ENCODE measurements around the gene SYNPO.

DNA sequence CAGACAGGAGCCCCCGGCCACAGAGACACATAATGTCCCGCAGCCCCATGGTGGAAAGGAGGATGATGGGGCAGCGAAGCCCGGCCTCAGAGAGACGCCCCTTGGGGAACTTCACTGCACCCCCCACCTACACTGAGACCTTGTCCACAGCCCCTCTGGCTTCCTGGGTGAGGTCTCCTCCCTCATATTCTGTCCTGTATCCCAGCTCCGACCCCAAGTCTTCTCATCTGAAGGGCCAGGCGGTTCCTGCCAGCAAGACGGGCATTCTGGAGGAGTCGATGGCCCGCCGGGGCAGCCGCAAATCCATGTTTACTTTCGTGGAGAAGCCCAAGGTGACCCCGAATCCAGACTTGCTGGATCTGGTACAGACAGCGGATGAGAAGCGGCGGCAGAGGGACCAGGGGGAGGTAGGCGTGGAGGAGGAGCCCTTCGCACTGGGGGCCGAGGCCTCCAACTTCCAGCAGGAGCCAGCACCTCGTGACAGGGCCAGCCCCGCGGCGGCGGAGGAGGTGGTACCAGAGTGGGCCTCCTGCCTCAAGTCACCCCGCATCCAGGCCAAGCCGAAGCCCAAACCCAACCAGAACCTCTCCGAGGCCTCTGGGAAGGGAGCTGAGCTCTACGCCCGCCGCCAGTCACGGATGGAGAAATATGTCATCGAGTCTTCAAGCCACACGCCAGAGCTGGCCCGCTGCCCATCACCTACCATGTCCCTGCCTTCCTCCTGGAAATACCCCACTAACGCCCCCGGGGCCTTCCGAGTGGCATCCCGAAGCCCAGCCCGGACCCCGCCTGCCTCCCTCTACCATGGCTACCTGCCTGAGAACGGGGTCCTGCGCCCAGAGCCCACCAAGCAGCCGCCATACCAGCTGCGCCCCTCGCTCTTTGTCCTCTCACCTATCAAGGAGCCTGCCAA lies 8.9 kb downstream of the SYNPO start:
- TF ChIP-seq, protein P1, sequence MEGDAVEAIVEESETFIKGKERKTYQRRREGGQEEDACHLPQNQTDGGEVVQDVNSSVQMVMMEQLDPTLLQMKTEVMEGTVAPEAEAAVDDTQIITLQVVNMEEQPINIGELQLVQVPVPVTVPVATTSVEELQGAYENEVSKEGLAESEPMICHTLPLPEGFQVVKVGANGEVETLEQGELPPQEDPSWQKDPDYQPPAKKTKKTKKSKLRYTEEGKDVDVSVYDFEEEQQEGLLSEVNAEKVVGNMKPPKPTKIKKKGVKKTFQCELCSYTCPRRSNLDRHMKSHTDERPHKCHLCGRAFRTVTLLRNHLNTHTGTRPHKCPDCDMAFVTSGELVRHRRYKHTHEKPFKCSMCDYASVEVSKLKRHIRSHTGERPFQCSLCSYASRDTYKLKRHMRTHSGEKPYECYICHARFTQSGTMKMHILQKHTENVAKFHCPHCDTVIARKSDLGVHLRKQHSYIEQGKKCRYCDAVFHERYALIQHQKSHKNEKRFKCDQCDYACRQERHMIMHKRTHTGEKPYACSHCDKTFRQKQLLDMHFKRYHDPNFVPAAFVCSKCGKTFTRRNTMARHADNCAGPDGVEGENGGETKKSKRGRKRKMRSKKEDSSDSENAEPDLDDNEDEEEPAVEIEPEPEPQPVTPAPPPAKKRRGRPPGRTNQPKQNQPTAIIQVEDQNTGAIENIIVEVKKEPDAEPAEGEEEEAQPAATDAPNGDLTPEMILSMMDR (IDR thresholded peaks at IDR 0.05; ENCODE audit: poor library complexity, severe bottlenecking), result no peak
- no peak for TF ChIP-seq POLR2AphosphoS5 (IDR thresholded peaks at IDR 0.05)
- no peak for TF ChIP-seq EP300 (conservative IDR thresholded peaks at IDR 0.05; ENCODE audit: poor library complexity, severe bottlenecking)
- TF ChIP-seq, protein P2, sequence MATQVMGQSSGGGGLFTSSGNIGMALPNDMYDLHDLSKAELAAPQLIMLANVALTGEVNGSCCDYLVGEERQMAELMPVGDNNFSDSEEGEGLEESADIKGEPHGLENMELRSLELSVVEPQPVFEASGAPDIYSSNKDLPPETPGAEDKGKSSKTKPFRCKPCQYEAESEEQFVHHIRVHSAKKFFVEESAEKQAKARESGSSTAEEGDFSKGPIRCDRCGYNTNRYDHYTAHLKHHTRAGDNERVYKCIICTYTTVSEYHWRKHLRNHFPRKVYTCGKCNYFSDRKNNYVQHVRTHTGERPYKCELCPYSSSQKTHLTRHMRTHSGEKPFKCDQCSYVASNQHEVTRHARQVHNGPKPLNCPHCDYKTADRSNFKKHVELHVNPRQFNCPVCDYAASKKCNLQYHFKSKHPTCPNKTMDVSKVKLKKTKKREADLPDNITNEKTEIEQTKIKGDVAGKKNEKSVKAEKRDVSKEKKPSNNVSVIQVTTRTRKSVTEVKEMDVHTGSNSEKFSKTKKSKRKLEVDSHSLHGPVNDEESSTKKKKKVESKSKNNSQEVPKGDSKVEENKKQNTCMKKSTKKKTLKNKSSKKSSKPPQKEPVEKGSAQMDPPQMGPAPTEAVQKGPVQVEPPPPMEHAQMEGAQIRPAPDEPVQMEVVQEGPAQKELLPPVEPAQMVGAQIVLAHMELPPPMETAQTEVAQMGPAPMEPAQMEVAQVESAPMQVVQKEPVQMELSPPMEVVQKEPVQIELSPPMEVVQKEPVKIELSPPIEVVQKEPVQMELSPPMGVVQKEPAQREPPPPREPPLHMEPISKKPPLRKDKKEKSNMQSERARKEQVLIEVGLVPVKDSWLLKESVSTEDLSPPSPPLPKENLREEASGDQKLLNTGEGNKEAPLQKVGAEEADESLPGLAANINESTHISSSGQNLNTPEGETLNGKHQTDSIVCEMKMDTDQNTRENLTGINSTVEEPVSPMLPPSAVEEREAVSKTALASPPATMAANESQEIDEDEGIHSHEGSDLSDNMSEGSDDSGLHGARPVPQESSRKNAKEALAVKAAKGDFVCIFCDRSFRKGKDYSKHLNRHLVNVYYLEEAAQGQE (IDR thresholded peaks at IDR 0.05; ENCODE audit: borderline replicate concordance), result no peak

Data from neural cell (in vitro differentiated cells).